GM23338 (cell line): ENCODE measurements around the gene PTPRZ1. TPM values are rescaled to one million over a fixed set of nuclear protein-coding genes. Genes with fewer than 3 reads are reported as not detected.

Experiments
- ATAC-seq: fragments of 200-7000 bp; cut with Tn5 transposase; 3 replicates; pipeline ENCODE4 v1.9.1; 2020
- DNase-seq: peaks from one replicate; pipeline ENCODE4 v3.0.0-alpha.2; 2015; ENCODE audit warnings: low spot score
- H2AFZ ChIP-seq: fragments of 200-600 bp; sonication (generic); 2 replicates; pipeline ENCODE4 v1.8.0; 2016; ENCODE audit warnings: antibody characterized with exemption, mild to moderate bottlenecking, moderate library complexity
- H3F3A ChIP-seq: fragments of 200-600 bp; sonication (generic); replicated peaks from 2 replicates; pipeline ENCODE4 v1.8.0; 2017; ENCODE audit warnings: antibody characterized with exemption, mixed run types, low read depth
- H3K27ac ChIP-seq: fragments of 200-600 bp; sonication (generic); 2 replicates; pipeline ENCODE4 v1.6.1; 2016; ENCODE audit warnings: low read depth
- H3K27me3 ChIP-seq: fragments of 200-600 bp; sonication (generic); 2 replicates; pipeline ENCODE4 v1.8.0; 2016; ENCODE audit warnings: mild to moderate bottlenecking, mixed run types, moderate library complexity; ENCODE audit not compliant: insufficient read depth
- H3K36me3 ChIP-seq: fragments of 200-600 bp; sonication (generic); 2 replicates; pipeline ENCODE4 v1.8.0; 2016; ENCODE audit warnings: mild to moderate bottlenecking; ENCODE audit not compliant: insufficient read depth
- H3K4me1 ChIP-seq: fragments of 200-600 bp; sonication (generic); 2 replicates; pipeline ENCODE4 v1.8.0; 2016; ENCODE audit warnings: mild to moderate bottlenecking, moderate library complexity; ENCODE audit not compliant: insufficient read depth
- H3K4me2 ChIP-seq: fragments of 200-600 bp; sonication (generic); 2 replicates; pipeline ENCODE4 v1.7.1; 2017; ENCODE audit warnings: mixed run types
- H3K4me3 ChIP-seq: fragments of 200-600 bp; sonication (generic); 2 replicates; pipeline ENCODE4 v1.6.1; 2016; ENCODE audit warnings: mixed run types
- H3K79me2 ChIP-seq: fragments of 200-600 bp; sonication (generic); replicated peaks from 2 replicates; pipeline ENCODE4 v1.8.0; 2017; ENCODE audit warnings: mild to moderate bottlenecking; ENCODE audit not compliant: insufficient read depth
- H3K9me2 ChIP-seq: fragments of 200-600 bp; sonication (generic); 2 replicates; pipeline ENCODE4 v1.8.0; 2017; ENCODE audit not compliant: insufficient read depth
- H4K20me1 ChIP-seq: fragments of 200-600 bp; sonication (generic); replicated peaks from 2 replicates; pipeline ENCODE4 v1.8.0; 2017; ENCODE audit warnings: mild to moderate bottlenecking; ENCODE audit not compliant: insufficient read depth
- H3K27ac Mint-ChIP-seq: 2 replicates; pipeline ENCODE4 v1.8.0; 2020; ENCODE audit warnings: inconsistent platforms, mild to moderate bottlenecking, moderate library complexity, mixed read lengths
- H3K27me3 Mint-ChIP-seq: 3 replicates; pipeline ENCODE4 v1.8.0; 2022; ENCODE audit warnings: low read depth, mild to moderate bottlenecking, moderate library complexity, mixed read lengths, inconsistent platforms; ENCODE audit not compliant: insufficient read depth, poor library complexity
- H3K36me3 Mint-ChIP-seq: 3 replicates; pipeline ENCODE4 v1.8.0; 2021; ENCODE audit warnings: low read depth, mild to moderate bottlenecking, inconsistent platforms, moderate library complexity, mixed read lengths
- H3K4me1 Mint-ChIP-seq: 3 replicates; pipeline ENCODE4 v1.8.0; 2020; ENCODE audit warnings: mild to moderate bottlenecking, inconsistent platforms, mixed read lengths
- H3K4me3 Mint-ChIP-seq: 3 replicates; pipeline ENCODE4 v1.8.0; 2021; ENCODE audit warnings: moderate library complexity, mild to moderate bottlenecking, inconsistent platforms, mixed read lengths
- H3K9me3 Mint-ChIP-seq: 3 replicates; pipeline ENCODE4 v1.8.0; 2020; ENCODE audit warnings: moderate library complexity, mild to moderate bottlenecking, inconsistent platforms, mixed read lengths
- CREB1 ChIP-seq: fragments of 250-450 bp; sonication (Bioruptor Pico); IDR thresholded peaks from 2 replicates; pipeline ENCODE4 v1.5.0; 2020; ENCODE audit warnings: low read depth, mild to moderate bottlenecking, moderate library complexity
- CTCF ChIP-seq, 2 experiments: fragments of 200-600 bp in 1 of 2; sonication (generic) in 1 of 2; conservative IDR thresholded peaks; 2 replicates each; pipeline versions ENCODE4 v1.5.1 to v1.6.1; 2016 to 2017; ENCODE audit warnings: antibody characterized with exemption in 2 of 2, low read depth in 2 of 2, mild to moderate bottlenecking in 2 of 2, moderate library complexity in 1 of 2
- ETS1 ChIP-seq: IDR thresholded peaks from 2 replicates; pipeline ENCODE4 v1.6.1; 2016; ENCODE audit warnings: antibody characterized with exemption
- EZH2 ChIP-seq: fragments of 200-600 bp; sonication (generic); IDR thresholded peaks from one replicate; pipeline ENCODE4 v1.8.0; 2017; ENCODE audit warnings: antibody characterized with exemption, mild to moderate bottlenecking, low read depth; ENCODE audit not compliant: unreplicated experiment
- EZH2phosphoT487 ChIP-seq: fragments of 200-600 bp; sonication (generic); IDR thresholded peaks from one replicate; pipeline ENCODE4 v1.8.1; 2018; ENCODE audit warnings: antibody characterized with exemption; ENCODE audit not compliant: unreplicated experiment
- JUNB ChIP-seq: IDR thresholded peaks from one replicate; pipeline ENCODE4 v1.6.1; 2016; ENCODE audit warnings: antibody characterized with exemption; ENCODE audit not compliant: unreplicated experiment
- NANOG ChIP-seq: IDR thresholded peaks from 2 replicates; pipeline ENCODE4 v1.6.1; 2016; ENCODE audit warnings: antibody characterized with exemption, borderline replicate concordance
- POLR2AphosphoS5 ChIP-seq: IDR thresholded peaks from 2 replicates; pipeline ENCODE4 v1.6.1; 2016; ENCODE audit warnings: antibody characterized with exemption, low read depth
- STAT1 ChIP-seq: IDR thresholded peaks from one replicate; pipeline ENCODE4 v1.6.1; 2016; ENCODE audit warnings: antibody characterized with exemption; ENCODE audit not compliant: unreplicated experiment
- ZNF114 ChIP-seq: fragments of 250-450 bp; sonication (Bioruptor Pico); IDR thresholded peaks from 2 replicates; pipeline ENCODE4 v1.5.0; 2020; ENCODE audit warnings: mild to moderate bottlenecking, moderate library complexity
- ZNF331 ChIP-seq: fragments of 250-450 bp; sonication (Bioruptor Pico); IDR thresholded peaks from 2 replicates; pipeline ENCODE4 v1.5.0; 2020; ENCODE audit warnings: low read depth, mild to moderate bottlenecking, moderate library complexity
- ZNF462 ChIP-seq: fragments of 250-450 bp; sonication (Bioruptor Pico); IDR thresholded peaks from 2 replicates; pipeline ENCODE4 v1.5.0; 2020; ENCODE audit warnings: mild to moderate bottlenecking, moderate library complexity
- polyA plus RNA-seq: library from polyadenylated mRNA; unstranded; fragments of >200 nt; fragmentation: Nextera tagmentation; extraction: Ambion mirVana; gene quantifications from 2 replicates; pipeline ENCODE4 v1.2.1, GENCODE V29; 2016
- total RNA-seq: library from RNA; depleted of rRNA; stranded (reverse); fragments of >200 nt; shearing (Covaris generic); gene quantifications from 2 replicates; pipeline ENCODE4 v1.2.3, GENCODE V29; 2014

Gene PTPRZ1
- total and polyA plus RNA-seq, 2 experiments from 2014 or later, result 160 to 230 TPM

- H3K27me3 Mint-ChIP-seq, result peaks cover 4% of the 10 kb centered on the region
- H3K4me2 ChIP-seq, result peak overlapping the region; percentile 84
- peak overlapping the region; percentile 92 for H3K4me3 Mint-ChIP-seq
Observed at GRCh38 chr7:121875203-121875602, 2.2 kb downstream of the PTPRZ1 start.

GRCh38 chr7:121876656-121877500 lies 3.9 kb downstream of the PTPRZ1 start:
- Histone ChIP-seq H3K27me3 (no peaks in the 10 kb centered on the region), H3K27ac (peak overlapping the region; percentile 15; the same call in 1 of the 2 replicates), H2AFZ (no peak overlapping the region), H3K4me3 (peak overlapping the region; percentile 86), H3K79me2 (peaks cover 89% of the 10 kb centered on the region), H3K36me3 (no peaks in the 10 kb centered on the region), H3K4me2 (peak overlapping the region; percentile 84), H3K4me1 (peaks cover 60% of the 10 kb centered on the region), H3K9me2 (no peaks in the 10 kb centered on the region), H4K20me1 (peaks cover 16% of the 10 kb centered on the region), H3F3A (no peaks in the 10 kb centered on the region)
- Mint-ChIP-seq H3K27ac (peak overlapping the region; percentile 67), H3K9me3 (no peaks in the 10 kb centered on the region), H3K27me3 (peaks cover 4% of the 10 kb centered on the region), H3K4me1 (peaks cover 62% of the 10 kb centered on the region), H3K36me3 (peaks cover 35% of the 10 kb centered on the region; the same call in 2 of the 3 replicates), H3K4me3 (peak overlapping the region; percentile 63)
- ATAC-seq (no peak), DNase-seq (no peak)
- no peak for TF ChIP-seq EZH2
- no peak for TF ChIP-seq CTCF (conservative IDR thresholded peaks at IDR 0.05; ENCODE audit: low read depth in 2 of 2)
- TF ChIP-seq POLR2AphosphoS5, result no peak
- TF ChIP-seq CREB1 (CRISPR knock-in tag), result no peak
- no peak for TF ChIP-seq JUNB
- no peak for TF ChIP-seq NANOG
- no peak for TF ChIP-seq ETS1
- no peak for TF ChIP-seq EZH2phosphoT487
- TF ChIP-seq ZNF114 (CRISPR knock-in tag), result no peak
- TF ChIP-seq ZNF462 (CRISPR knock-in tag), result no peak
- no peak for TF ChIP-seq ZNF331 (CRISPR knock-in tag)
- TF ChIP-seq STAT1, result no peak

More at GRCh38 chr7:121875203-121875602, 2.2 kb downstream of the PTPRZ1 start:
- Mint-ChIP-seq H3K36me3 (peaks cover 35% of the 10 kb centered on the region; the same call in 2 of the 3 replicates), H3K4me1 (peaks cover 57% of the 10 kb centered on the region), H3K27ac (no peak overlapping the region), H3K9me3 (no peaks in the 10 kb centered on the region)
- Histone ChIP-seq H3K4me3 (peak overlapping the region; percentile 86), H3K36me3 (no peaks in the 10 kb centered on the region), H3K27me3 (no peaks in the 10 kb centered on the region), H2AFZ (no peak overlapping the region), H3K79me2 (peaks cover 72% of the 10 kb centered on the region), H3K27ac (no peak overlapping the region), H3F3A (no peaks in the 10 kb centered on the region), H3K9me2 (no peaks in the 10 kb centered on the region), H4K20me1 (peaks cover 11% of the 10 kb centered on the region), H3K4me1 (peaks cover 44% of the 10 kb centered on the region)
- TF ChIP-seq ZNF114 (CRISPR knock-in tag), result no peak
- ATAC-seq (no peak), DNase-seq (no peak)
